ENCODE data around the gene MRPL55.

The MRPL55 gene

DNA sequence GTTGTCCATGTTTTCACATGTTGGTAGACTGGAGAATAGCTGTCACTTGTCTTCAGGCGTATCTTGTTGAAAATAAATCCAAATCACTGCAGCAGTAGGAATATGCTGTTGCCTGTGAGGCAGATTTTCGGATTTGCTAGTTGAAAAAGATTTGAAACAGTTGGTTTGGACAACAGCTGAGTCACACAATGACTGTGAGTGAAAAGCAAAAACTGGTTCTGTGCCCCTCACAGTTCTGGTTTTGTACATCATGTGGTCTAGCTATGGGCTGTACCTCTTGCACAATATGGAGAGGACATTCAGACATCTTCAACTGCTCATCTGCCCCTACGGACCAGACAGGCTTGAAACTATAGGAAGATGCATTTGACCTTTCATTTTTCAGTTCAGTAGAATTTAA is 24.8 kb downstream of the MRPL55 start:
- DNase-seq (ENCODE audit: low read depth) = peak; percentile 68

DNA sequence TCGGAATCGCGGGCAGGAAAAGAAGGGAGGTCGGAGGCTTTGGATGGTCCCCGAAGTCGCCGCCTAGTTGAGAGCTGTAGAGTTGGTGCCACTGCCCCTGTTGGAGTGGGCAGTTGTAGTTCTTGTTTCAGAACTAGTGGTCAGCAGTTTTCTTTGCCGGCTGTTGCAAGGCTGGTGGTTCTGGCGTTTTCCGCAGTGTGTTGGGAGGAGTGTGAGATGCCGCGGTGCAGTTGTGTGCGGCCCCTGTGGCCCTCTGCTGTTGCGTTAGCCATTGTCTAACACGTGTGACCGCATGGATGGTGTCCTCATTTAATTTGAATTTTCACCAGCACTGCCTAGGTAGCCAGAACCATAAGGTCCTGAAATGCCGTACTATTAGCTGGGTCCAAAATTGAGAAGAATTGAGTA is 25.2 kb downstream of the MRPL55 start:
- no peak for DNase-seq (ENCODE audit: low read depth)

DNA sequence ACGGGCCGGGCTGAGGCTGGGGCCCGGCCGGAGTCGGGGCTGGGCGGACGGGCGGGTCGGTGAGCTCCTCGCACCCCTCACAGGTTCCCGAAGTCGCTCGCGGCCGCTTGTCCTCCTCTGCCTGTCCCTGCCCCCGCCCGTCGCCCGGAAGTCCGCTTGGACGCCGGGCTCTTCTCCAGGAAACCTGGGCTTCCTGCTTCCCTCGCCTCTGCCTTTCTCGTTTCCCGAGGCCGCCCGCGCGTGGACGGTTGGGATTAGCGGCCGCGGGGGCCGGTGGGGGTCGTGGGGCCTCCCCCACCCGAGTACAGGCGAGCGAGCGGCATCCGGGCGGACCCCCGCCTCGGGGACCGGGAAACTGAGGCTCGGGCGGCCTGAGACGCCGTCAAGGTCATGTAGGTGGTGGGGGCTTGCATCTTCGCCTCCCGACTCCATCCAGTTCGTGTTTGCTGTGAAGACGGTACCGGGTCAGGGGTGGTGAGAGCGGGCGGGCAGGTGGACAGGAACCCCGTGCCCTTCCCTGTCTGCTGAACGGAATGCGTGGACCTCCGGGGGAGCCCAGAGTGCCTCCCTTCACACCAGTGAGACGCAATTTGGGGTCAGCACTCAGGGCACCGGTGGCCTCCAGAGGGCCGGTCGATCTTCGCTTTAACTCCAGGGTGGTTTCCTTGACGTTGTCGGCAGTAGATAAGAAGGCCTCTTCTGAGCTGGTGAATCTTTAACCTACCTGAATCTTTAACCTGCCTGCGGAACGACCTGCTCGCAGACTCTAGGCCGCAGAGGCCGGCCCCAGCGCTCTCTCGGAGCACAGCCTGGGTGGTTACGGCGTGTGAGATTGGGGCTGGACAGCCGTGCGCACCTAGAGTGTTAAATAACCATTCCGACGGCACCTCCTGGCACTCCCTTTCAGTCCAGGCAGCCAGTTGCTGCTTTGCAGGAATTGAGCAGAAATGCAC is 25.9 kb downstream of the MRPL55 start:
- DNase-seq (ENCODE audit: low read depth) = no peak

- peak; percentile 85 for DNase-seq (ENCODE audit: low read depth)
Observed at GRCh38 chr1:228082214-228082917, 26.7 kb downstream of the MRPL55 start, which contains the start of gene ARF1. ARF1 (plus strand) TSS chr1:228082708; CDS start chr1:228097115, 14,407 bp downstream.

GRCh38 chr1:228081578-228082213 is 27.4 kb downstream of the MRPL55 start:
- no peak for DNase-seq (ENCODE audit: low read depth)

DNA sequence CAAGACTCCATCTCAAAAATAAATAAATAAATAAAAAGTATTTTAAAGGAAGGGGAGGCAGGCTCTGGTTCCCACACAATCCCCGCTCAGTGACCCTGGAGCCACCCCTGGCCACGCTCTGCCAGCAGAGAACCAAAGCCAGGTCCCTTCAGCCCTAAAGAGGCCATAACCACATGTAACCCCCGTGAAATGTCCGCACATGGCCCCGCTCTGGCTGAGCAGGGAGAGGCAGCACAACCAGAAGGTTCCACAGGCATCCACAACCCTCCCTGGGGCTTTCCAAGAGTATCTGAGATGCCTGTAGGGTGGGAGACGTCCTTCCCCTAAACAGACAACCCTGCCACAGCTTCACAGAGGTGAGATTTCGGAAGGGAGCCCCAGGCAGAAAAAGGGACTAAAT is 28.0 kb downstream of the MRPL55 start:
- no peak for DNase-seq (ENCODE audit: low read depth)

GRCh38 chr1:228079601-228080263 is 29.4 kb downstream of the MRPL55 start:
- DNase-seq (ENCODE audit: low read depth) = no peak

GRCh38 chr1:228079013-228079412 is 30.1 kb downstream of the MRPL55 start:
- DNase-seq (ENCODE audit: low read depth) = no peak

DNA sequence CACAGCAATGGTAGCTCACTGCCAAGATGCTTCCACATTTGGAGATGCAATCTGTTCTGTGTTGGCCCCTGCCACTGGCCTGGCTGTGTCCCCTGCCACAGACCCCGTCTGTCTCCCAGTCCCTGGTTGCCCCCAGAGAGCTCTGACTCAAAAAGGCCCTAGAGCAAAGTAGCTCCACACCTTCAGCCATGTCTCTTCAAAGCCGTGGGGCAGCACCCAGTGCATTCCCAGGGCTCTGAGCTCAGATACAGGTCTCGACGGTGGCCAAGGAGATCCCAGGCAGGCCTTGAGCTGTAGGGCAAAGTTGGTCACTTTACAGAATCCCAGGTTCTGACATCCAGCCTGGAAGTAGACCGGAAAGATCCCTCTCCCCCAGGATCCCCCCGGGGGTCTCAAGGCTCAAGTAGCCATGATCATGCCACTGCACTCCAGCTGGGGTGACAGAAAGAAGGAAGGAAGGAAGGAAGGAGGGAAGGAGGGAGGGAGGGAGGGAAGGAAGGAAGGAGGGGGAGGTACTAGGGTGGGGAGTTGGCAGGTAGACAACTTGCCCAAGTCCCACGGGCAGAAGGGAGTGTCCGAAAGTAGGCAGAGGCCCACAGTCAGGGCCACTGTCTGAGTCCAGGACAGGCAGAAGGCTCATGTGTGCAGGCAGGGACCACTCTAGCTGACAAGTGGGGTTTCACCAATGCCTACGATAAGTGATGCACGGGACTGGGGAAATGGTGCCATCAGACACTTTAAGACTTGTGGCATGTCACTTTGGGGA is 31.4 kb downstream of the MRPL55 start:
- DNase-seq (ENCODE audit: low read depth) = no peak

GRCh38 chr1:228076796-228077430 is 32.2 kb downstream of the MRPL55 start:
- DNase-seq (ENCODE audit: low read depth) = no peak

- no peak for DNase-seq (ENCODE audit: low read depth)
Observed at GRCh38 chr1:228075801-228076271, 33.3 kb downstream of the MRPL55 start.

GRCh38 chr1:228074954-228075730 is 34.0 kb downstream of the MRPL55 start:
- no peak for DNase-seq (ENCODE audit: low read depth)

DNA sequence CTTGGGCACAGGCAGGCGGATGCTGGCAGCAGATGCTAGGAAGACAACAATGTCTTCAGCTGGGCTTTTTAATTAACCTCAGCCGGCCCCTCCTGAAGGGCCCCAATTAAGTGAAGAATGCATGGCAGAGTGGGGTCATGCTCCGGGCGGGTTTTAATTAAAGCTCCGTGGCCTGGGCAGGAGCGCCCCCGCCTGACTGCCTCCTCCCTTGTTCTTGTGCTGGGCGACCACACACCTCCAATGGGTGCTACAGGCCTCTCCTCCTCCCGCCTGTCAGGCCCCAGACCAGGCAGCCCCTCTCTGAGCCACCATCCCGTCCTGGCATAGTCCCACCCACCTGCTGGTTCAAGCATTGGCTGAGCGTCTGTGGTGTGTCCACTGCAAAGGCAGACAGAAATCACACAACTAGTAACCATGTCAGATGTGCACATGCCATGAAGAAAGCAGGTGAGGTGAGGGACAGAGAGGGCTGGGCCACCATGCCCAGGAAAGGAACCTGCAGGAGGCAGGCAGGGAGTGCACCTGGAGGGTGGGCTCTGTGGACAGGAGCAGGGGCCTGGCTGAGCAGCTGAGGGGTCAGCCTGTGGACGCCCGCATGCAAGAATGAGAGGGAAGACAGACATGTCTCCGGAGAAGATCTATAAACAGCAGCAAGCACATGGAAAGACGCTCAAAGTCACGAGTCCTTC is 35.1 kb downstream of the MRPL55 start:
- no peak for DNase-seq (ENCODE audit: low read depth)

GRCh38 chr1:228073061-228073856 is 35.8 kb downstream of the MRPL55 start:
- DNase-seq (ENCODE audit: low read depth) = no peak

DNA sequence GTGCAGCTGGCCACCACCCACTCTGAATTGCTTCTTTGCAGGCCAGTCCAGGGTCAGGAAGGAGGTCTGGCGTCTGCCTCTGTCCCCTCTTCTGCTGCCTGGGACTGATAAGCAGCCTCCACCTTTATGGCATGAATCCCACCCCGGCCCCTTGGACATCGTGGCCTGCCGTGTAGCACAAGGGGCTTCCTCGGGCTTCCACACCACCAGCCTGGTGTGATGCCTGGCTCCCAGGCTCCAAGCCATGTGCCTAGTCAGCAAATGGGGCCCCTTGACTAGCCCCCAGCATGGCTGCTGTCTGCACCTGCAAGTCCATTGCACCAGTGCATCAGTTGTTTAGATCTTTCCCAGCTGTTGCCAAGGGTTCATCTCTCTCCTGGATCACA is 36.4 kb downstream of the MRPL55 start:
- DNase-seq (ENCODE audit: low read depth) = no peak

DNA sequence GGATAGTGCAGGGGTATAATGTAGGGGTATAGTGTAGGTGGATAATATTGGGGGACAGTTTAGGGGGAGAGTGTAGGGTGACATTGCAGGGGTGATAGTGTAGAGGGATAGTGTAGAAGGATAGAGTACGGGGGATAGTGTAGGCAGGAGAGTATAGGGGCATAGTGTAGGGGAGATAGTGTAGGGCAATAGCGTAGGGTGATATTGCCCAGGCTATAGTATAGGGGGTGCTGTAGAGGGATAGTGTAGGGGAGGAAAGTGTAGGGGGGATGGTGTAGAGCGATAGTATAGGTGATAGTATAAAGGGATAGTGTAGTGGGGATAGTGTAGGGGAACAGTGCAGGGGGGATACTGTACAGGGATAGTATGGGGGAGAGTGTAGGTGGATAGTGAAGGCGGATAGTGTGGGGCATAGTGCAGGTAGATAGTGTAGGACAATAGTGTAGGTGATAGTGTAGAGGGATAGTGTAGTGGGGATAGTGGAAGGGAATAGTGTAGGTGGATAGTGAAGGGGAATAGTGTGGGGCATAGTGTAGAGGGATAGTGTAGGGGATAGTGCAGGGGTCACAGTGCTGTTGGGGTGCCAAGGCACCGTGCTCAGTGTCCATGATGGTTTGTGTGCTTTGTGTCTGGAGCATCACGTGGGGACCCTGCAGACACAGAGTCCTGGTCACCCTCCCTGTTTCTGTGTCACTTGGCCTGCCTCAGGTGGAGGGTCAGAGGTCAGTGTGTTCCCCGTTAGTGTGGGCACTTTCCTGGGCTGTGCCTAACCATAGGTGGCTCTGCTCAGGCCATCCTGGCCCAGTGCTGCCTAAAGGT is 37.1 kb downstream of the MRPL55 start:
- no peak for DNase-seq (ENCODE audit: low read depth)

DNA sequence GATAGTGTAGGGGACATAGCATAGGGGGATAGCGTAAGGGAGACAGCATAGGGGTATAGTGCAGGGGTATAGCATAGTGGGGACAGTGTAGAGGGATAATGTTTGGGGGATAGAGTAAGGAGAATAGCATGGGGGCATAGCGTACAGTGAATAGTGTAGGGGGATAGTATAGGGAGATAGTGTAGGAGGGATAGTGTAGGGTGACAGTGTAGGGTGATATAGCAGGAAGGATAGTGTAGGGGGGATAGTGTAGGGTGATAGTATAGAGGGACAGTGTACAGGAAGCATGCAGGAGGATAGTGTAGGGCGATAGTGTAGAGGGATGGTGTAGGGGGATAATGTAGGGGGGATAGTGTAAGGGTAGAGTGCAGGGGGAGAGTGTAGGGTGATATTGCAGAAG is 38.2 kb downstream of the MRPL55 start:
- DNase-seq (ENCODE audit: low read depth) = no peak

DNA sequence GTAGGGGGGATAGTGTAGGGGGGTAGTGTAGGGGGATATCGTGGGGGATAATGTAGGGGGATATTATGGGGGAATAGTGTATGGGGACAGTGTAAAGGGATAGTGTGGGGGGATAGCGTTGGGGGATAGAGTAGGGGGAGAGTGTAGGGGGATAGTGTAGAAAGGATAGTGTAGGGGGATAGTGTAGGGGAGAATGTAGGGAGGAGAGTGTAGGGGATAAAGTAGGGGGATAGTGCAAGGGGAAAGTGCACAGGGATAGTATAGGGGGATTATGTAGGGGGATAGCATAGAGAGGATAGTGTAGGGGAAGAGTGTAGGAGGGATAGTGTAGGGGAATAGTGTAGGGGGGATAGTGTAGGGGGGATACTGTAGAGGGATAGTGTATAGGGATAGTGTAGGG is 38.9 kb downstream of the MRPL55 start:
- DNase-seq (ENCODE audit: low read depth) = no peak
